ENCODE measurements around the gene GMFB. TPM values are rescaled to one million over a fixed set of nuclear protein-coding genes. Genes with fewer than 3 reads are reported as not detected.

GMFB gene
- total and polyA plus RNA-seq, 2 experiments from 2014 or later = 56.5 to 88.3 TPM

GRCh38 chr14:54444681-54445080 is 44.1 kb downstream of the GMFB start:
- Mint-ChIP-seq H3K27me3 (ENCODE audit: insufficient read depth, low read depth, poor library complexity) (peaks cover 4% of the 10 kb centered on the region), H3K9me3 (no peaks in the 10 kb centered on the region), H3K27ac (no peak overlapping the region), H3K36me3 (ENCODE audit: low read depth) (peaks cover 5% of the 10 kb centered on the region; the same call in 2 of the 3 replicates), H3K4me3 (no peak overlapping the region), H3K4me1 (peaks cover 11% of the 10 kb centered on the region)
- 0 out of 2 replicates have a peak, but pooled peaks cover 4% of the 10 kb centered on the region for H3F3A ChIP-seq (replicated peaks; ENCODE audit: low read depth)
- no peaks in the 10 kb centered on the region for H3K27me3 ChIP-seq (ENCODE audit: insufficient read depth)
- no peak overlapping the region for H3K4me3 ChIP-seq
- peaks cover 10% of the 10 kb centered on the region for H3K79me2 ChIP-seq (replicated peaks; ENCODE audit: insufficient read depth)
- no peaks in the 10 kb centered on the region for H3K9me2 ChIP-seq (ENCODE audit: insufficient read depth)
- H4K20me1 ChIP-seq (replicated peaks; ENCODE audit: insufficient read depth) = no peaks in the 10 kb centered on the region
- TF ChIP-seq, protein P1, sequence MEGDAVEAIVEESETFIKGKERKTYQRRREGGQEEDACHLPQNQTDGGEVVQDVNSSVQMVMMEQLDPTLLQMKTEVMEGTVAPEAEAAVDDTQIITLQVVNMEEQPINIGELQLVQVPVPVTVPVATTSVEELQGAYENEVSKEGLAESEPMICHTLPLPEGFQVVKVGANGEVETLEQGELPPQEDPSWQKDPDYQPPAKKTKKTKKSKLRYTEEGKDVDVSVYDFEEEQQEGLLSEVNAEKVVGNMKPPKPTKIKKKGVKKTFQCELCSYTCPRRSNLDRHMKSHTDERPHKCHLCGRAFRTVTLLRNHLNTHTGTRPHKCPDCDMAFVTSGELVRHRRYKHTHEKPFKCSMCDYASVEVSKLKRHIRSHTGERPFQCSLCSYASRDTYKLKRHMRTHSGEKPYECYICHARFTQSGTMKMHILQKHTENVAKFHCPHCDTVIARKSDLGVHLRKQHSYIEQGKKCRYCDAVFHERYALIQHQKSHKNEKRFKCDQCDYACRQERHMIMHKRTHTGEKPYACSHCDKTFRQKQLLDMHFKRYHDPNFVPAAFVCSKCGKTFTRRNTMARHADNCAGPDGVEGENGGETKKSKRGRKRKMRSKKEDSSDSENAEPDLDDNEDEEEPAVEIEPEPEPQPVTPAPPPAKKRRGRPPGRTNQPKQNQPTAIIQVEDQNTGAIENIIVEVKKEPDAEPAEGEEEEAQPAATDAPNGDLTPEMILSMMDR (conservative IDR thresholded peaks at IDR 0.05; ENCODE audit: low read depth in 2 of 2) = no peak
- TF ChIP-seq ZNF331 (CRISPR knock-in tag; IDR thresholded peaks at IDR 0.05; ENCODE audit: low read depth) (no peak), JUNB (IDR thresholded peaks at IDR 0.05; ENCODE audit: unreplicated experiment) (no peak), ETS1 (IDR thresholded peaks at IDR 0.05) (no peak), STAT1 (IDR thresholded peaks at IDR 0.05; ENCODE audit: unreplicated experiment) (no peak), EZH2phosphoT487 (IDR thresholded peaks at IDR 0.05; ENCODE audit: unreplicated experiment) (no peak), POLR2AphosphoS5 (IDR thresholded peaks at IDR 0.05; ENCODE audit: low read depth) (no peak), ZNF114 (CRISPR knock-in tag; IDR thresholded peaks at IDR 0.05) (no peak), REST (IDR thresholded peaks at IDR 0.05; ENCODE audit: unreplicated experiment) (no peak), NANOG (IDR thresholded peaks at IDR 0.05; ENCODE audit: borderline replicate concordance) (no peak), EZH2 (IDR thresholded peaks at IDR 0.05; ENCODE audit: low read depth, unreplicated experiment) (no peak), CREB1 (CRISPR knock-in tag; IDR thresholded peaks at IDR 0.05; ENCODE audit: low read depth) (no peak)
- TF ChIP-seq, protein P2, sequence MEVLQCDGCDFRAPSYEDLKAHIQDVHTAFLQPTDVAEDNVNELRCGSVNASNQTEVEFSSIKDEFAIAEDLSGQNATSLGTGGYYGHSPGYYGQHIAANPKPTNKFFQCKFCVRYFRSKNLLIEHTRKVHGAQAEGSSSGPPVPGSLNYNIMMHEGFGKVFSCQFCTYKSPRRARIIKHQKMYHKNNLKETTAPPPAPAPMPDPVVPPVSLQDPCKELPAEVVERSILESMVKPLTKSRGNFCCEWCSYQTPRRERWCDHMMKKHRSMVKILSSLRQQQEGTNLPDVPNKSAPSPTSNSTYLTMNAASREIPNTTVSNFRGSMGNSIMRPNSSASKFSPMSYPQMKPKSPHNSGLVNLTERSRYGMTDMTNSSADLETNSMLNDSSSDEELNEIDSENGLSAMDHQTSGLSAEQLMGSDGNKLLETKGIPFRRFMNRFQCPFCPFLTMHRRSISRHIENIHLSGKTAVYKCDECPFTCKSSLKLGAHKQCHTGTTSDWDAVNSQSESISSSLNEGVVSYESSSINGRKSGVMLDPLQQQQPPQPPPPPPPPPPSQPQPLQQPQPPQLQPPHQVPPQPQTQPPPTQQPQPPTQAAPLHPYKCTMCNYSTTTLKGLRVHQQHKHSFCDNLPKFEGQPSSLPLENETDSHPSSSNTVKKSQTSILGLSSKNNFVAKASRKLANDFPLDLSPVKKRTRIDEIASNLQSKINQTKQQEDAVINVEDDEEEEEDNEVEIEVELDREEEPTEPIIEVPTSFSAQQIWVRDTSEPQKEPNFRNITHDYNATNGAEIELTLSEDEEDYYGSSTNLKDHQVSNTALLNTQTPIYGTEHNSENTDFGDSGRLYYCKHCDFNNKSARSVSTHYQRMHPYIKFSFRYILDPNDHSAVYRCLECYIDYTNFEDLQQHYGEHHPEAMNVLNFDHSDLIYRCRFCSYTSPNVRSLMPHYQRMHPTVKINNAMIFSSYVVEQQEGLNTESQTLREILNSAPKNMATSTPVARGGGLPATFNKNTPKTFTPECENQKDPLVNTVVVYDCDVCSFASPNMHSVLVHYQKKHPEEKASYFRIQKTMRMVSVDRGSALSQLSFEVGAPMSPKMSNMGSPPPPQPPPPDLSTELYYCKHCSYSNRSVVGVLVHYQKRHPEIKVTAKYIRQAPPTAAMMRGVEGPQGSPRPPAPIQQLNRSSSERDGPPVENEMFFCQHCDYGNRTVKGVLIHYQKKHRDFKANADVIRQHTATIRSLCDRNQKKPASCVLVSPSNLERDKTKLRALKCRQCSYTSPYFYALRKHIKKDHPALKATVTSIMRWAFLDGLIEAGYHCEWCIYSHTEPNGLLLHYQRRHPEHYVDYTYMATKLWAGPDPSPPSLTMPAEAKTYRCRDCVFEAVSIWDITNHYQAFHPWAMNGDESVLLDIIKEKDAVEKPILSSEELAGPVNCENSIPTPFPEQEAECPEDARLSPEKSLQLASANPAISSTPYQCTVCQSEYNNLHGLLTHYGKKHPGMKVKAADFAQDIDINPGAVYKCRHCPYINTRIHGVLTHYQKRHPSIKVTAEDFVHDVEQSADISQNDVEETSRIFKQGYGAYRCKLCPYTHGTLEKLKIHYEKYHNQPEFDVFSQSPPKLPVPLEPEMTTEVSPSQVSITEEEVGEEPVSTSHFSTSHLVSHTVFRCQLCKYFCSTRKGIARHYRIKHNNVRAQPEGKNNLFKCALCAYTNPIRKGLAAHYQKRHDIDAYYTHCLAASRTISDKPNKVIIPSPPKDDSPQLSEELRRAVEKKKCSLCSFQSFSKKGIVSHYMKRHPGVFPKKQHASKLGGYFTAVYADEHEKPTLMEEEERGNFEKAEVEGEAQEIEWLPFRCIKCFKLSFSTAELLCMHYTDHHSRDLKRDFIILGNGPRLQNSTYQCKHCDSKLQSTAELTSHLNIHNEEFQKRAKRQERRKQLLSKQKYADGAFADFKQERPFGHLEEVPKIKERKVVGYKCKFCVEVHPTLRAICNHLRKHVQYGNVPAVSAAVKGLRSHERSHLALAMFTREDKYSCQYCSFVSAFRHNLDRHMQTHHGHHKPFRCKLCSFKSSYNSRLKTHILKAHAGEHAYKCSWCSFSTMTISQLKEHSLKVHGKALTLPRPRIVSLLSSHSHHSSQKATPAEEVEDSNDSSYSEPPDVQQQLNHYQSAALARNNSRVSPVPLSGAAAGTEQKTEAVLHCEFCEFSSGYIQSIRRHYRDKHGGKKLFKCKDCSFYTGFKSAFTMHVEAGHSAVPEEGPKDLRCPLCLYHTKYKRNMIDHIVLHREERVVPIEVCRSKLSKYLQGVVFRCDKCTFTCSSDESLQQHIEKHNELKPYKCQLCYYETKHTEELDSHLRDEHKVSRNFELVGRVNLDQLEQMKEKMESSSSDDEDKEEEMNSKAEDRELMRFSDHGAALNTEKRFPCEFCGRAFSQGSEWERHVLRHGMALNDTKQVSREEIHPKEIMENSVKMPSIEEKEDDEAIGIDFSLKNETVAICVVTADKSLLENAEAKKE (CRISPR knock-in tag; IDR thresholded peaks at IDR 0.05) = no peak
- no peaks in the 10 kb centered on the region for H3K36me3 ChIP-seq (ENCODE audit: insufficient read depth)
- H3K4me2 ChIP-seq = no peak overlapping the region
- DNase-seq (ENCODE audit: low spot score) (no peak), ATAC-seq (no peak)
- H3K4me1 ChIP-seq (ENCODE audit: insufficient read depth) = peaks cover 4% of the 10 kb centered on the region; the same call in 1 of the 2 replicates
- no peak overlapping the region for H3K27ac ChIP-seq (ENCODE audit: low read depth)
- H2AFZ ChIP-seq = no peak overlapping the region; the same call in 1 of the 2 replicates

Data from GM23338 (cell line).